ENCODE measurements around the gene PTGIS. TPM values are rescaled to one million over a fixed set of nuclear protein-coding genes. Genes with fewer than 3 reads are reported as not detected.

The PTGIS gene
- total RNA-seq, 6 experiments from 2014 or later = 0.05 TPM; not detected in 5

DNA sequence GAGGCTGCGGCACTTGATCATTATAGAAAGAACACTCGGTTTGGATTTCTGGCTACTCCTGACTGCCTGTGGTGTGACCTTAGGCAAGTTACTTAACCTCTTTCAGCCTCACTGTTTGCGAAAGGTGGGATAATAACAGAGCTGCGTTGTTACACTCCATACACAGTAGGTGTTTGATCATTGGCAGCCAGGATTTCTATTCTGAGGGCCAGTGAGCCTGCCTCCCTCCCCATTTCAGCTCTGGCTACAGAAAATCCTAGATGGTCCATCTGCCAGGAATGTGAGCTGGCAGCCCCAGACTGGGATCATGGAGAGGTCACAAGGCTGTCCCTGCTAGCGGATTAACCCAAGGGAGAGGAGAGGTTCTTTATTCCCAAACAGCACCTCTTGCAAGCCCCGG, 88.2 kb downstream of the PTGIS start:
- no peak for DNase-seq
- no peak overlapping the region for H3K27ac Mint-ChIP-seq
- TF ChIP-seq, protein P1, sequence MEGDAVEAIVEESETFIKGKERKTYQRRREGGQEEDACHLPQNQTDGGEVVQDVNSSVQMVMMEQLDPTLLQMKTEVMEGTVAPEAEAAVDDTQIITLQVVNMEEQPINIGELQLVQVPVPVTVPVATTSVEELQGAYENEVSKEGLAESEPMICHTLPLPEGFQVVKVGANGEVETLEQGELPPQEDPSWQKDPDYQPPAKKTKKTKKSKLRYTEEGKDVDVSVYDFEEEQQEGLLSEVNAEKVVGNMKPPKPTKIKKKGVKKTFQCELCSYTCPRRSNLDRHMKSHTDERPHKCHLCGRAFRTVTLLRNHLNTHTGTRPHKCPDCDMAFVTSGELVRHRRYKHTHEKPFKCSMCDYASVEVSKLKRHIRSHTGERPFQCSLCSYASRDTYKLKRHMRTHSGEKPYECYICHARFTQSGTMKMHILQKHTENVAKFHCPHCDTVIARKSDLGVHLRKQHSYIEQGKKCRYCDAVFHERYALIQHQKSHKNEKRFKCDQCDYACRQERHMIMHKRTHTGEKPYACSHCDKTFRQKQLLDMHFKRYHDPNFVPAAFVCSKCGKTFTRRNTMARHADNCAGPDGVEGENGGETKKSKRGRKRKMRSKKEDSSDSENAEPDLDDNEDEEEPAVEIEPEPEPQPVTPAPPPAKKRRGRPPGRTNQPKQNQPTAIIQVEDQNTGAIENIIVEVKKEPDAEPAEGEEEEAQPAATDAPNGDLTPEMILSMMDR (IDR thresholded peaks at IDR 0.05) = no peak
- H3K4me1 Mint-ChIP-seq (ENCODE audit: low read depth) = 0 out of 2 replicates have a peak, but pooled peaks cover 5% of the 10 kb centered on the region
- H3K36me3 Mint-ChIP-seq (ENCODE audit: low read depth) = no peaks in the 10 kb centered on the region
- no peak overlapping the region for H3K4me3 Mint-ChIP-seq
- H3K9me3 Mint-ChIP-seq = no peaks in the 10 kb centered on the region
- peaks cover 43% of the 10 kb centered on the region for H3K27me3 Mint-ChIP-seq (ENCODE audit: insufficient read depth)

DNA sequence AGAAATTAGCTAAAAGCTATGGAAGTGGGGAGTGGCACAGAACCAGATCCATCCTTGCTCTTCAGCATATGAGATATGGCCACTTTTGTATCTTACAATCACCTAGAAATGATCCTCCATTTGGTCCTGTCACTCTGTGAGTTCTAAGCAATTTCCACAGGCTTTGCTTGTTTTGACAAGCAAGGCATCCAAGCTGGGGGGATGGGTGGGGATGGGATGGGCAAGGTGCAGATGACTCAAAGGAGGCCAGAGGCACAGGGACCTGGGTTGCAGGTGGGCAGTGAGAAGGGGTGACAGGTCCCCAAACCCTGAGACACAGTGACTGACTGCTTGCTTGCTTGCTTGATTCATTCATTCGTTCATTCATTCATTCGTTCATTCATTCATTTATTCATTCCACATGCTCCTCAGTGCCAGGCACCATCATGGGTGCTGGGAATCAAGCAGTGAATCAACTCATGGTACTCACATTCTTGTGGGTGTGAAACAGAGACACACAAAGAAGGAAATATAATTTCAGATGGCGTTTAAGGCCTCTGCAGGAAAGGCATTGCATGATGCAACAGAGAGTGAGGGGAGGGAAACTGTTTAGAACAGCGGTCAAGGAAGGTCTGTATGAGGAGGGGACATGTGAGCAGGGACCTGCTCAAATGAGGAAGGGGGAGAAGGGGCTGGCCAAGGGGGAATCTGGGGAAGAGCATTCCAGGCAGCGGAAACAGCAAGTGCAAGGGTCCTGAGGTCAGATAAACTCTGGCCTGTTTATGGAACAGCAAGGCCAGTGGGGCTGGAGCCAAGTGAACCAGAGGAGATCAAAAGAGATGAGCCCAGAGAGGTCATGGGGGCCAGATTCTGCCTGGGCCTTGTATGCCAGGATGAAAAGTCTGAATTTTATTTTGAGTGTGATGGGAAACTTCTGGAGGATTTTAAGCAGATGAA, 88.9 kb downstream of the PTGIS start:
- H3K27ac Mint-ChIP-seq = no peak overlapping the region
- H3K4me3 Mint-ChIP-seq = no peak overlapping the region
- H3K36me3 Mint-ChIP-seq (ENCODE audit: low read depth) = no peaks in the 10 kb centered on the region
- H3K4me1 Mint-ChIP-seq (ENCODE audit: low read depth) = no peaks in the 10 kb centered on the region
- H3K9me3 Mint-ChIP-seq = no peaks in the 10 kb centered on the region
- no peak for DNase-seq
- H3K27me3 Mint-ChIP-seq (ENCODE audit: insufficient read depth) = peaks cover 41% of the 10 kb centered on the region
- TF ChIP-seq, protein P1 (IDR thresholded peaks at IDR 0.05) = no peak

DNA sequence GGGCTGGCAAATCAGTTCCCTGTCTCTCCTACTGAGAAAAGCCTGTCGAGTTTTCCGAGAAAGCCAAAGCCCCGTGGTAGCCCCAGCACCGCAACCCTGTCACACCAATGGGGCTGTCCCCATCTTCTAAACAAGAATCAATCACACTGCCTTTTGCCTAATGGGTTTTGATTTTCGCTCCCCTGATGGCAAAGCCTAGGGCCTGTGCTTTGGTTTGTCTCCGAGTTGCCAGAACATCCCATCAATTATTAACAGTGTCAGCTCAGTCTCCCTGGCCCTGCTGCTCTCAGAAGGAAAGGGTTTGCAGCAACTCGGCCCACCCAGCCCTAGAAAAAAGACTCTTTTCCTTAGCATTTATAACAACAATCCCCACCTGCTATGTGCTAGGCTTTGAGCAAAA, 89.7 kb downstream of the PTGIS start:
- no peaks in the 10 kb centered on the region for H3K4me1 Mint-ChIP-seq (ENCODE audit: low read depth)
- peaks cover 40% of the 10 kb centered on the region for H3K27me3 Mint-ChIP-seq (ENCODE audit: insufficient read depth)
- no peak for DNase-seq

DNA sequence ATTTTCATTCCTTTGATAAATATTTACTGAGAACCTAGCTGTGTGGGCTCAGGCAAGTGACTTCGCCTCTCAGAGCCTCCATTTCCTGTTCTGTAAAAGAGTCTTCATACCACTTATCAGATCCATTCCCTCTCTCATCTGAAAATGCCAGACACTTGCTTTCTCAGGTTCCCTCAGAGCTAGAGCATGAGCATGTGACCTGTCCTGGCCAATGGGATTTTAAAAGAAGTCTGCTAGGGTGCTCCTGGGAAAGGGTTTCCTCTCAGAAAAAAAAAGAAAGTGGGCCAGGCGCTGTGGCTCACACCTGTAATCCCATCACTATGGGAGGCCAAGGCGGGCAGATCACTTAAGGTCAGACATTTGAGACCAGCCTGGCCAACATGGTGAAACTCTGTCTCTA, 90.7 kb downstream of the PTGIS start:
- no peaks in the 10 kb centered on the region for H3K9me3 Mint-ChIP-seq
- no peak for DNase-seq
- no peak overlapping the region for H3K4me3 Mint-ChIP-seq
- H3K27me3 Mint-ChIP-seq (ENCODE audit: insufficient read depth) = peaks cover 39% of the 10 kb centered on the region
- H3K27ac Mint-ChIP-seq = no peak overlapping the region
- H3K4me1 Mint-ChIP-seq (ENCODE audit: low read depth) = no peaks in the 10 kb centered on the region
- no peaks in the 10 kb centered on the region for H3K36me3 Mint-ChIP-seq (ENCODE audit: low read depth)
- TF ChIP-seq, protein P1 (IDR thresholded peaks at IDR 0.05) = no peak

More for the DNA sequence above, 89.7 kb downstream of the PTGIS start:
- TF ChIP-seq, protein P1 (IDR thresholded peaks at IDR 0.05) = no peak
- no peak overlapping the region for H3K27ac Mint-ChIP-seq
- no peaks in the 10 kb centered on the region for H3K9me3 Mint-ChIP-seq
- H3K36me3 Mint-ChIP-seq (ENCODE audit: low read depth) = no peaks in the 10 kb centered on the region
- H3K4me3 Mint-ChIP-seq = no peak overlapping the region

DNA sequence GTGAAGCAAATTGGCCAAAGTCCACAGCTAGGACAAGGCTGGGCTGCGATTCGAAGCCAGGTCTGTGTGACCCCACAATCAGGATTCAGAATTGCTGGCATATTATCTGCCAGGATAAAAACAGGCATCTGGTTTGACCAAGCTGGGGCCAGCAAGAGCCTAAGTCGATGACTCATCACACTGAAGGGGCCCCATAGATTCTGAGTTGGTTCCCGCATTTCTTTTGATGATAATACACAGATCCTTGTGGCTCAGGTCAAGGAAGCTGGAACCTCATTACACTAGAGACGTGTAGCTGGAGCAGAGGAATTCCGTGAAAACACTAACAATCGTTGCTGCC, 92.0 kb downstream of the PTGIS start:
- TF ChIP-seq, protein P1 (IDR thresholded peaks at IDR 0.05) = no peak
- H3K9me3 Mint-ChIP-seq = no peaks in the 10 kb centered on the region
- H3K4me3 Mint-ChIP-seq = no peak overlapping the region
- no peaks in the 10 kb centered on the region for H3K36me3 Mint-ChIP-seq (ENCODE audit: low read depth)
- H3K4me1 Mint-ChIP-seq (ENCODE audit: low read depth) = no peaks in the 10 kb centered on the region
- H3K27ac Mint-ChIP-seq = no peak overlapping the region
- no peak for DNase-seq
- H3K27me3 Mint-ChIP-seq (ENCODE audit: insufficient read depth) = peaks cover 39% of the 10 kb centered on the region

Data from HFFc6 (cell line).